ENCODE data around the gene PID1.

The PID1 gene

DNA sequence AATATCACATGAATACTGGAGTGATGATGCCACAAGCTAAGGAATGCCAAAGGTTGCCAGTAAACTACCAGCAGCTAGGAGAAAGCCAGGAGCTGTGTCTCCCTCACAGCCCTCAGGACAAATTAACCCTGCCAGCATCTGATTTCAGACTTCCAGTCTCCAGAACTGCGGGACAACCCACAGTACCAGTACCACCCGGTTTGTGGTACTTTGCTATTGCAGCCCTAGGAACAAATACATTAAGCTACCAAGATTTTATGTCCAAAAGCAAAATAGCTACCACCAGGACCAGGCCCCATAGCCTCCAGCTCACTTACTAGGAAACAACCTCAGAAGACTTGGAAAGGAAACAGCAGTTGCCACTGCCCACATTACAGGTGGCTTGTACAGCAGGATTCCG lies 10.0 kb downstream of the PID1 start:
- no peak for DNase-seq (ENCODE audit: low read depth)

DNA sequence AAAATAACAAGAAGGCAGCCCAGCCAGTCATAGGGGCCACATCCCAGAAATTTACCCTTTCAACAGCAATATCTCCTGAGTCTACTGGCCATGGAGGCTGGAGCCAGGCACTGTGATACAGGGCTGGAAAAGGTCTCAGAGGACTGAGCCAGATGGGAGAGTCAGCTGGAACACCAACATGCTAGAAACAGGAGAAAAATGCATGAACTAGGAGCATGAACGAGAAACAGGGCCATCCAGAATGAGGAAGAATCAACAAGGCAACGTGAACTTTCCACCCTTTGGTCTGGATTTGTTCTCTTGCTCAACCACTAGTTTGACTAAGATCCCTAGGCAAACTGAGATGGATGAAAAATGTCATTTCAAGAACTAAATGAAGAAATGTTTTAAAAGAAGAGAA lies 13.1 kb downstream of the PID1 start:
- no peak for DNase-seq (ENCODE audit: low read depth)

DNA sequence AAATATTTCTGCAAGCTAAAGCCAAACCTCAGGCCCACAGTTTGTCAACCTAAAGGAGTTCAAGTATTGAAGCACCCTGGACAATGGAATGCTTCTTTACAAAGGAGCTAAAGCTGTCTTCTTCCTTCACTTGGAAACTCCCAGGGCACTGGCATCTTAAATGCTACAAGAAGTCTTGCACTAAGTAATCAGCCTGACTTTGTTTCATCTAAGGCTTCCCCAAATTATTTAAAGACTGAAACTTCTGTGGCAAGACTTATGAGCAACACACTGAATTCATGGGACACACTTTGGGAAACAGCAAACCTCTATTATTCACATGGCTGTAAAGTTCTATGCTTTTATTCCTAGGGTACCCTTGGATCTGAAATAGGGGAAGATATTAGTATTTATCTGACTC lies 14.7 kb downstream of the PID1 start:
- no peak for DNase-seq (ENCODE audit: low read depth)

DNA sequence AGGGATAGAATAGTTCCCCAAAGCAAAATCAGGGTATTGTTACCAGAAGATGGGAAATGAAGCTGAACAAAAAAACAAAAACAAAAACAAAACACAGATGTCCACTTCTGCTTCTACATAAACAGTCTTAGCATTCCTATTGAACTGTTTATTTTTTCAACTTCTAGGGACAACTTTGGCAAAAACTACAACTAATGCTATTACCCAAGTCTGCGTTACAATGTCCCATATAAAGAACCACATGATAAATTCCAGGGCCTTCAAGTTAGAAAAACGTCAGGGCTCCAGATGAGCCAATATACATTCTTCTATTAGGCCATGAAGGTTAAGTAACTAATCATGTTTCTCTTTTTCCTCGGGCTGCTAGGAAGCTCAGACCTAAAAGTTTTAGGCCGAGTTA lies 16.9 kb downstream of the PID1 start:
- DNase-seq (ENCODE audit: low read depth) = no peak

DNA sequence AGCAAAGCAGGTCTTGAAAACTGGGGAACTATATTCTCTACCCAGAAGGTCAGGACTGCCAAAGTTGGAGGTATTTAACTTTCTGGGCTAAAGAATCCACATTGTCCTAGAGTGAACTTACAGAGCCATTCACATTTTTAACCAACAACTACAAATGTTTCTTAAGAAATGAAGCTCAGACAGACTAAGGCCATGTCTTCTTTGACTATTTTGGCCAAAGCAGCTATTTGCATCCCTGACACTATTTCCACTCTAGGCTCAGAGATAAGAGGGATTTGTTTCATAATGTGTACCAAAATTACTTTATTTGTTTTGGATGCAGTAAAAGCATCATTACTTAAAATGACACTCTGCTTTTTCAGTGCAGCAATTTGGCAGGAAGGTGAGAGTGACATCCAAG lies 18.1 kb downstream of the PID1 start:
- no peak for DNase-seq (ENCODE audit: low read depth)

DNA sequence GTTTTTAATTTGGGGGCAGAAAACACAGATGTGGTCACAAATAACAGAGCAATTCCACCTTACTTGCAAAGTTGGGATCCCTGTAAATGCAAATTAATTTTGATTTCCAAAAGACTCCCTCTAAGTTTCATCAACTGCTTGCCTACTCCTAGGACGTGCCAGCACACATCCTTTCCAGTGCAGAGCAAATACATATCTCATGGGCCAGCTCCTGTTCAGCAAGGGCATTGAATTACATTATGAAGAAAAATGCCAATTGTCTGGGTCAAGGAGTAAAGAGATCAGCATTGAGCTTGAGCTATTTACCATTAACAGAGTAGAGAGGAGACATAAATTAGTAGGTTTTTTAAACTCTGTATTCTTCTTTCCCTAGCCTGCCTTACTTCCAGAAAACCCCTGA lies 18.8 kb downstream of the PID1 start:
- no peak for DNase-seq (ENCODE audit: low read depth)

DNA sequence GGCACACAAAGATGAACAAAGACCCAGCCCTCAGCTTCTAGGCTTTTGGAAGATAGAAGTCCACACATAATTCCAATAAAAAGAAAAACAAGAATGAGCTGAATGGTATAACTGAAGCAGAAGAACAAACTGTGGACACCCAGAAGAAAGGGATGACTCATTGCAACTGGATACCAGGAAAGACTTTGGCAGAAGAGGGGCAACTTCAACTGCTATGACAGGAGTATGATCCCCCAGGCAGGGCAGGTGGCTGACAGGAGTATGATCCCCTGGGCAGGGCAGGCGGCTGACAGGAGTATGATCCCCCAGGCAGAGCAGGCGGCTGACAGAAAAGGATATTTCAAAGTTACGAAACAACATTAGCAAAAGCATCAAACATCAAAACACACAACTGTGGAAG lies 21.6 kb downstream of the PID1 start:
- DNase-seq (ENCODE audit: low read depth) = no peak

DNA sequence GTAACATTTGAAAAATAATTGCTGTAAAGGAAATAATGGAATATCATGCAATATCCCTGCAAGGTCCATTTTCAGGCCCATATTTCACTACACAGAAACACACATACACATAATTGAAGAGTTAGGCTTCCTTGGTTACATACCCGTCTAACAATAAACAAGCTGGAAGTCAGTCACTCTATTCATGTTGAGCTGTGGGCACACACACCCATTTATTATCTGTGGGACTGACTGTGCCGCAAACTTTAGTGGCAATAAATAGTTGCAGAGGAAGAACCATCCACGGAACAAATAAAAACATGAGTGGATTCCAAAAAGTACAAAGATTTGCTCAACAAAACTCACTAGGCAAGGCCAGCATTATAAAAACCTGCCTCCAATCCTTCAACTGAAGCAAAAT lies 24.8 kb downstream of the PID1 start:
- DNase-seq (ENCODE audit: low read depth) = no peak

DNA sequence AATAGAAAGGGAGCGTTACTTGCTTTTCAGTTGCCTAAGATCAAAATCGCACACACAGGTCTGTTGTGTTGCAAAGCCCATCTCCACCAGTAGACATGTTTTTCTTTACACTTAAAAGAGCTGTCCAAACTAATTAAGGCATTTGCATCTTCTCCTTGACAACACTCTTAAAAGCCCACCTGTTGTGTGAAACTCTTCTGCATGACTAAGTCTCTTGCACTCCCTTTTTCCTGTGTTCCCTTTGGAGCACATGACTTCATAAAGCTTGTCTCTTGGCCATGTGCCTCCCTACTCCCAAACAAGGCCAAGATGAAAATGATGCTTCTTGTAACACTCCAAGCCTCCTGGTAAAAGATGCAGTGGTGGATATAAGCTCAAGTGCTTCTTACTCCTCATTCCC lies 26.1 kb downstream of the PID1 start:
- DNase-seq (ENCODE audit: low read depth) = no peak

DNA sequence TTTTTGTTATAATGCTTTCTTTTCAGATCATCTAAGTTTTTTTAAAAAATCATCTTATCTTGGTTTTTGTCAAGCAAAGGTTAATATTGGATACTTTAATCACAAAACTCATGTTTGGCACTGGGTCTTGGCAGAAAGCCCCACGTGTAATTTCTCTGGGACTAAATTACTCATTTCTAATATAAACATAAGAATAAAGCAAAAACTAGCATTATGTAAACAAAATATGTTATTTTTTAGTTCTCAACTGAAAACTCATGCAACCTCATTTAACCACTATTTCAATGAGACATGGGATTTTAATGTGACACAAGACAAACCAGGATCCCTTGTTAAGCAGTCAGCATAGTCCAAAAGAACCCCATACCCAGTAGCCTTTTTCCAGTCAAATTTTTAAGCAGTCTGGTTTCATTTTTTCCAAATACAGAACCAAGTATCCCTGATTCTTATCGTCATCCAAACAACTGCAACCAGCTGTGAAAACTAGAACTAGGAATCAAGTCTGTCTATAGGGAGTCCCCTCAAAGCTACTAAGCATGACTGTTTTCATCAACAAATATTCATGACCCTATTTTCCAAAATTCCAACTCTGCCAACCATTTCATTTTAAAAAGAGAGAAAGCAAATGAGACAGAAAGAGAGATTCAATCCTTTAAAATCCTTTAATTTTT lies 27.1 kb downstream of the PID1 start:
- no peak for DNase-seq (ENCODE audit: low read depth)

DNA sequence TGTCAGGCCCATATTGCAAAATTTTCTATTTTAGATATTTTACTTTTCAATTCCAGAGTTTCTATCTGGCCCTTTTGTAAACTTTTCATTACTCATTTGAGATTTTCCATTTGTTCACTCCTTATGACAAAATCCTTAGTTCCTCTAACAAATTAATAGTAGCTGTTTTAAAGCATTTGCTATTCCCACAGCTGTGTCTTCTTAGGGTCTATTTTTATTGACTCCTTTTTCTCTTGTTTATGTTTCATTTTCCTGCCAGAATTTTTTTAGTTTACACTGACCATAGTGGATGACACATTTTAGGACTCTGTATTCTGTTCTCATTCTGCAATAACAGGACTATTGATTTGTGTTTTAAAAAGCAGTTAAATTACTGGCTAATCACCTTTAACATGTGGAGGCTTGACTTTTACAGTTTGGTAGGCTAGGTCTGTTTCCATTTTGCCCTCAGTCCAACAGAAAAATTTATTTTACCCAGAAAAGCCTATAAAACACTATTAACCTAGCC lies 30.0 kb downstream of the PID1 start:
- DNase-seq (ENCODE audit: low read depth) = no peak

DNA sequence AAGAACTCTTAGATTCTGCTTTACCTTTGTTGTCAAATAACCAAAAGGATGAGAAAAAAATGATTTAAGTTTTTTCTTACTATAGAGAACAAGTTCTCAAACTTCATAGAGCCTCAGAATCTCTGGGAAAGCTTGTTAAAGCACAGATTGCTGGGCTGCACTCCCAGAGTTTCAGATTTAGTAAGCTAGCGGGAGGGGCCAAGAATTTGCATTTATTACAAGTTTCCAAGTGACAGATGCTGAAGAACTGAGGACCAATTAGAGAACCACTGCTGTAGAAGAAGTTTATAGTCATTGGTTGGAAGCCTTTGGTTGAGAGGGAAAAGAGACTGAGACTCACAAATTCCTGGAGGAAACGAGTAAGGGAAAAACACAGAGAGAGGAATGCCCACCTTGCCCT lies 32.1 kb downstream of the PID1 start:
- DNase-seq (ENCODE audit: low read depth) = no peak

DNA sequence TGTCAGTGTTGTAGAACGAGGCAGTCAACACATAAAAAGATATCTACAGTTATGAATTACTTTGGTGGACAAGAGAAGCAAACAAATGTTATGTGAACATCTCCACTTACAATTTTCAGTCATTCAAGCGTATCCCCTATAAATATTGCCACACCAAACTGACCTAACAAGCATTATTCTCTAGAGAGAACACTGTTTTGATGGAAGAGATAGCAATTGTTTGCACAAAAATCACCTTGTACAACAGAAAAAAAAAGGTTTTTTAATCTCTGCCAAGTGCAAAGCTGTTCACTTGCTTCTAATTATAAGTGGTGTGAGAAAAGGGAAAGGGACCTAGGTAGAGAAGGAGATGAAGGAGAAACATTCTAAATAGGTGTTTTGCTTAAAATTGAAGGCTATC lies 33.8 kb downstream of the PID1 start:
- no peak for DNase-seq (ENCODE audit: low read depth)

DNA sequence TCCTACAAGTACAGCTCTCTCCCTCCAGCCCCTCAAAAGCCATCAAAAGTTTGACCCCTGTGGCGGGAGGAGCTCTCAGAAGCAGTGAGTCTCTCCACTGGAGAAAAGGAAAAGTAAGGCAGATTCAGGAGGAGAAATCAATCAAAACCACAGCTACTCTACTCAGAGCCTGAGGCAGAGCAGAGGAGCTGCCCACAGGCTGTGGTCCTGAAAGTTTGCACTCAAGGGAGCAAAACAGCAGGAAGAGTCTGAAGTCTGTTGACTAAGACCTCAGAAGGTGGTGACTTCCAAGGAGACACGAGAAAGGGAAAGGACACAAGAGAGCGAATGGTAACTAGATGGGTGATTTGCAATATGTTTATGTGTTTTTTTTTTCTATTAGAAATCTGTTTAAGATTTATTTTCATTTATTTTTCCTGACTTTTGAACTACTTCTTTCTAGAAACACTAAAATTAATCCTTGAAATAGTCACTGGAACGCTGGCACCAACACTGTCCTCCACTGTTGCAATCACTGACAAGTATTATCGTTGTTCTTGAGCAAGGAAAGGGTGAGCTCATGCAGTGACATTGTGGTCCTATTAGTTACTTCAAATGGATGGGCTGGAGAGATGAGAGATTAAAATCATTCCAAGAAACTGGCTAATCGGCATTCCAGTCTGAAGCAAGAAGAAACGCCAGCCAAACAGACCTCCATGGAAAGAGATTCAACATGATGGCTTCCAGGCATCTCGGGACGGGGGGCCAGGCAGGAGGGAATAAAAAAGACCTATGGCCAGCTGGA lies 35.8 kb downstream of the PID1 start:
- DNase-seq (ENCODE audit: low read depth) = no peak

DNA sequence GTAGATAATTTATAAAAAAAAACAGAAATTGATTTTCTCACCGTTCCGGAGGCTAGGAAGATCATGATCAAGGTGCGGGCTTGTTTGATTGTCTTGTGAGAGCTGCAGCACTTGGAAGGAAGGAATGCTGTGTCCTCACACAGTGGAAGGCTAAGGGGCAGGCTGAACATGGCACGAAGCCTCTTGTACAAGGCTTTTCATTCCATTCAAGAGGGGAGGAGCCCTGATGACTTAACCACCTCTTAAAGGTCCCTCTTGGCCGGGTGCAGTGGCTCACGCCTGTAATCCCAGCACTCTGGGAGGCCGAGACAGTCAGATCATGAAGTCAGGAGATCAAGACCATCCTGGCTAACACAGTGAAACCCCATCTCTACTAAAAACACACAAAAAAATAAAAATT lies 39.2 kb downstream of the PID1 start:
- DNase-seq (ENCODE audit: low read depth) = no peak

DNA sequence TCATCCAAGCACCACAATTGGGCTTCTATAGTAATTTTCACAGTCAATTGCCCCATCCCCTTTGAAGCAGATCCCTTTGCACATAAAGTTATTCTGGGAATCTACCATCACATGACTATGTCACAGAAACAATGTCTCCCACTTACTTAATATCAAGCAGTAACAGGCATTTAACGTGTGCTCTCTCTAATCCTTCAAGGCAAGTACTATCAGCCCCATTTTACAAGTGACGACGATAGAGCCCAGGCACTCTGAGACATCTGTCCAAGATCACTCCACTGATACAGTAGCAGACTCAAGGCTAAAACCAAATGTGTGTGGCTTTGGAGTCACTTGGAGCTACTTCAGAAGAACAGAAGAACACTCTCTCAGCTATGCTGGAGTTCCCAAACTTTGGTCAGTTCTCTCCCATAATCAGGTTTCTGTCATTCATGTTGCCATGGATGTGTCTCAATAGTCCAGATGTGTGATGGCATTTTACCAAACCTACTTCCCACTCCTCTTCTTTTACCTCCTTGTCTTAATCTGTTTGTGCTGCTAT lies 39.7 kb downstream of the PID1 start:
- DNase-seq (ENCODE audit: low read depth) = no peak

DNA sequence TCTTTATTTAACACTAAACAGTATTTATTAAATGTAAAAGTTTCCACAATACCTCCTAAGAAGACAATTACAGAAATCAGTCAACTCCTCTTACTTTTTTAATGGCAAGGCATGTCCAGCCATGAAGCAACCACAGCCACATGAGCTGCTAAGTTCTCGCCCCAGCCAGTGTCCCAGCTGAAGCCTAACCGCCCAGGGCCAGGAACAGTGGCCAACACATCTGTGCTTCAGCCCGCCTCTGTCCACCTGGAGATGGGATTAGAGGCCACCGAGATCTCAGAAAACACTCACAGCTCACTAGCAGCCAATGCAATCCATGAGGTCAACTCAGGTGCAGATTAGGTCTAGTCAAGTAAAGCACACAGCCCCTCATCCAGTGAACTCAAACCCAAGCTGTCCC lies 40.2 kb downstream of the PID1 start:
- no peak for DNase-seq (ENCODE audit: low read depth)

DNA sequence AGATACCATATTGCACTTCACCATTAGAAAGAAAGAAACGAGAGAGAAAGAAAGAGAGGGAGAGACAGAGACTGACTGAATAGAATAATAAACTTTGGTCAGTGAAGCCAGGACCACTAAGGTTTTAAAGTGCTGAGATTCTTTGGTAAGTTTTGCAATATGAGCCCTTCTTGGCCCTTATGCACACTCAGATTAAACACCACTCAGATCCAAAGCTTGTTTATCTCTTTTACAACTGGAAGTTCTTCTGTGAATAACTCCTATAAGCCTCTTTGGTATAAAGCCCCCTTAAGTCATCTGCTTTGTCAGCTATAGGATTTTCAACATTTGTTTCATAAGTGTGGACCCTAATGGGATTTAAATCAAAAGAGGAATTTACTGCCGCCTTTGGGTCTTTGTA lies 40.8 kb downstream of the PID1 start:
- DNase-seq (ENCODE audit: low read depth) = no peak

DNA sequence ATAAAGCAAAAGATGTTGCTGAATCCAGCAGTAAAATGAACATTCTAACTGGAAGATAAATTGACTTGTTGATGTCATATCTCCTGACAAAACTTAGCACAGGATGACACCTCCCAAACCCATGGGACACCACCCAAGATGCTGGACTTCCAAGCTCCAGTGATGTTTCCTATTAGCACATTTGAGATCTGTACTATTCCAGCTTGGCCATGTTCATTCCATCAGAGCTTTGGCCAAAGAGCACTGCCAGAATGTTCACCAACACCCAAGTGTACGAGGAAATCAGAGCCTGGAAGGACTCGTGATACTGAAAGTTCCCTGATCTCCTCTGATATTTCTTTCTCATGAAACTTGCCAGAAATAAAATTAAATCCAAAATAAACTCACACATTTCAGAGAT lies 44.7 kb downstream of the PID1 start:
- no peak for DNase-seq (ENCODE audit: low read depth)

DNA sequence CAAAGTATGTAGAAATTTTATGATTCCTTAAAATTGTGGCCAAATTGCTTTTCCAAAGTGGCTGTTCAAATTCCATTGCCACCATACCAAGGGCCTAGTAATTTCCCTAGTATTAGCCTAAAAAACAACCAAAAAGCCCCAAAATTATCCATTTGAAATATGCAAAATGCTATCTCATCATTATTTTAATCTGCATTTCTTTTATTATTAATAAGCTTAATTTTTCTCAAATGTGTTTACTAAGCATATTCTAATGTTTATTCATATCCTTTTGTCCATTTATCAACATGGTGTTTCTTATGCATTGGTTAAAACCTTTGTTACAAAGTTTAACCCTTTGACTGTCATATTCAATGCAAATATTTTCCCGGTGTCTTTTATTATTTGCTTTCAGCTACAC lies 48.0 kb downstream of the PID1 start:
- no peak for DNase-seq (ENCODE audit: low read depth)

DNA sequence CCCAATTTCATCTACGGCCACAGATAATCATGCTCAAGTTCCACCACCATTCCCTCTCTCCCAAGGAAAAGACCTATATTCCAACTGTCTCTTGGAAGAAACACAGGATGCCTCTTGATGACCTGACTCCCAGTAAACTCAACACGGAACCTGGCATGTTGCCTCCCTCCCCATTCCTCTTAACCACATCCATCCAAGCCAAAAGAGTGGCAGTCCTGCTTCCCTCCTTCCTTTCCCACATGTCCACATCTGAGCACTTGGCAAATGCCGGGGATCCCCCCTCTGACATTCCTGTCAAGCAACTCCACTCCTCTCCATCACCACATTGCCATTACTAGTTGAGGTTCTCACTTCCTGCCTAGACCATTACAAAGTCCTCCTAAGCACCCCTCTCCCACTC lies 49.4 kb downstream of the PID1 start:
- no peak for DNase-seq (ENCODE audit: low read depth)

DNA sequence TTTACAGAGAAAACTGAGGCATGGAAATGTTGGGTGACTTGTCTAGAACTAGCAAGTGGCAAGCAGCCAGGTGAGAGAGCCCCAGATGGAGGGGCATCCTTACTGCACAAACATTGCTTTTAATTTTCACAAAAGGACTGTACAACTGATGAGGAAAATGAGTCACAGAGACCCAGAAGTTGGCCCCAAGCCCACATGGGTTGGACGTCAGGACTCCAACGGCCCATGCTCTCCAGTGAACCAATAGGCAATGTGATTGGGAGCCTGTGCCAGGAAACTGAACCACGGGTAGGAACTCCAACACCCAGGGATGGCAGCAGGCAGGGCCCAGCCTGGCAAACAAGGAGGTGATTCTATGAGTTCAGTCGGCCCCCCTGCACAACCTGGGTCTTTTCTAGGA lies 50.8 kb downstream of the PID1 start:
- DNase-seq (ENCODE audit: low read depth) = no peak

DNA sequence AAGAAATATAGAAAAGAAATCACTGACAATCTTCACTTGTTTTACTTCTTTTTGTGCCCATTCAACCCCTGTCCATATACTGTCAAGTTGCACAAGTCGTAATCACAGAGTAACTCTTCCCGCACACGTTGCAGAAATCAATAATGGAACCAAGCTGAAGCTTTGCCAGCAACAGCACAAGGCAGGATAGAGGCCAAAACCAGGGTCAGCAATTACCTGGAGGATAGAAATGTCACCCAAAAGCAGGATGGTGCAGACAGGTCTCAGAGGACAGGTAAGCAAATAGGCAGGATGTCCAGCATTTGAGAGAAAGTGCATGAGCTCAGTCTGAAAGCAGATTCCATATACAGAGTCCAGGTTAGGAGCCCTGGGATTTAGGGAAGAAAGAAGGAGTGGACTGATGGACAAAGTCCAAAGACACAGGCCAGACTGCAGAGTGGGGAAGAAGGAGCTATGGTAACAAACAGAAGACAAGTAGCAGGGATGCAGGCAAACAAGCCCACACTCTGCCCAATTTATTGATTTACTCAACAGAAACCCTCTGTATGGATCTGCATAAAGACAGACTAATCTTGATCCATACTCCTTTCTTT lies 52.7 kb downstream of the PID1 start:
- DNase-seq (ENCODE audit: low read depth) = no peak
